ENCODE data around the gene CDK8.

CDK8 gene

DNA sequence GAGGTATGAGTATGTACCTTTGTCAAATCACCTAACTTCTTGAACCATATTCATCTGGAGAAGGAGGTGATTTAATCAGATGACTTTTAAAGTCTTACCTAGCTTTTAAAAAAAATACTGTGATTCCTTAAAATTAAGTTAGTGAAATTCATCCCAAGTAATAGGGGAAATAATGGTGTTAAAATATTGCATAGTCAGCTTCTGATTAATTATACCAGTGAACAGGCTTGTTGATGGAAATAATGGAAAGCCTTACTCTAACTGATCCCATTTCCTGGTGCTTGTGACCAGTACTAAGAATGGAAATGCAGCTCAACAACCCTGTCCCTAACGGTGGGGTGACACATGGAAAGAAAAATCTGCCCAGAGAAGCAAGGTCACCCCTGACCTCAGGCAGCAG is 130.7 kb downstream of the CDK8 start:
- DNase-seq (ENCODE audit: low read depth), result no peak

DNA sequence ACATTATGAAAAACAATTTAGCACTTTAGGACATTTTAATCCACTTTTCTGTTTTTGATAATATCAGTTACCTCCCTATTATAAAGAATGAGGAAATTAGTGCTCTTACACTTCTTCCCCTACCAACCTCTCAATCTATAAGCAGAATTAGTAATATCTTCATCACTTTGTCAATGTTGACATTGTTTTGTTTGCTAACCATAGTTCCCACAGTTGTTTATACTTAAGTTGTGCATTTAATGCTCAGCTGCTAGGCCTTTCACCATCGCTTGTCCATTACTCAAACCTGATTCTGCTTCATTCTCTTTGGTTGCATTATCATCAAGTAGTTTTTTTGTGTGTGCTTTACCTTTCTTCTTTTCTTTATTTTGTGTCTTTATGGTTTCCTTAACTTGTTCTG is 132.1 kb downstream of the CDK8 start:
- no peak for DNase-seq (ENCODE audit: low read depth)

DNA sequence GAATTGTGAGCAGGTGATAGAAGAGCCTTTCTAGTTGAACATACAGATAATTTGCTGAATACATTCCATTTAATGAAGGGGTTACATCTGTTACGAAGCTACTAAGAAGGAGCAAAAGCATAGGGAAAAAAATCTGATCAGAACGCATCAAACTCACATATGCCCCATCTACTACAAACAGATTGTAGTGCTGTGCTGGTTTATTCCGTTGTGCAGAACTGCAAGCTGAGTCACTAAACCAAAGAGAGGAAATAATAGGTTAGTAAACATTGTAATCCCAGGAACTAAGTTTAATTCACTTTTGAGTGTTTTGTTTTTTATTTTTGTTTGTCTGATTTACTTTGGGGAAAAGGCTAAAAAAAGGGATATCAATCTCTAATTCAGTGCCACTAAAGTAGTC is 136.3 kb downstream of the CDK8 start:
- no peak for DNase-seq (ENCODE audit: low read depth)

GRCh38 chr13:26400545-26400944 is 146.6 kb downstream of the CDK8 start:
- DNase-seq (ENCODE audit: low read depth), result no peak

DNA sequence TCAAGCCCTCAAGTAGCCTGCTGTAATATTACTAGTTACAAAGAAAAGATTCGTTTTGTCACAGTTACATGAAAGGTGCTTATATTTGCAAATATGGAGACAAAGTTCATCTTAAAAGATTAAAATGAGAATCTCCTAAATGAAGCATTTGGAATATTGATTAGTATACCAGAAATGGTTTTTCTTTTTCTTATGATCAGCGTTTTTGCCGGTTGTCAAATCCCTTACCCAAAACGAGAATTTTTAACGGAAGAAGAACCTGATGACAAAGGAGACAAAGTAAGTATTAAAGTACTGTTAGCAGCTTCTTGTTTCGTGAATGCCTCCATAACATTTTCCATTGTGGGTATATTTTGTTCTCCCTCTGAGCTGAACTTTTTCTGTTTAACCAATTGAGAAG is 147.1 kb downstream of the CDK8 start:
- no peak for DNase-seq (ENCODE audit: low read depth)

DNA sequence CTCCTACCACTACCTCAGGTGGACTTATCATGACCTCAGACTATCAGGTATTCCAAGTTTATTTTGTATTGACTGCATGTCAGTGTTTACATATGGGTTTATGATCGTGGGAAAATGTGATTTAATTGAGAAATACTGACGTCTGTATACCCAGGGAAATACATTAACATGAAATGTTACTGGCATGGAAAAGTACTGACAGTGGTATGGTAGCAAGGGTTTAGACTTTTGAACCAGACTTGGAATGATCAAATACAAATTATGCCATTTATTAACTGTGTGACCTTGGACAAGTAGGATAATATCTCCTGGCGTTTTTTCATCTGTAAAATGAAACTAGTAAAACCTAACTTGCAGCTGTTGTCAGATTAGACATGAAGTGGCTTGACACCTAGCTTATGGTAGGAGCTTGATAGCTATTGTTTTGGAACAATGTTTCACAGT is 147.7 kb downstream of the CDK8 start:
- no peak for DNase-seq (ENCODE audit: low read depth)

DNA sequence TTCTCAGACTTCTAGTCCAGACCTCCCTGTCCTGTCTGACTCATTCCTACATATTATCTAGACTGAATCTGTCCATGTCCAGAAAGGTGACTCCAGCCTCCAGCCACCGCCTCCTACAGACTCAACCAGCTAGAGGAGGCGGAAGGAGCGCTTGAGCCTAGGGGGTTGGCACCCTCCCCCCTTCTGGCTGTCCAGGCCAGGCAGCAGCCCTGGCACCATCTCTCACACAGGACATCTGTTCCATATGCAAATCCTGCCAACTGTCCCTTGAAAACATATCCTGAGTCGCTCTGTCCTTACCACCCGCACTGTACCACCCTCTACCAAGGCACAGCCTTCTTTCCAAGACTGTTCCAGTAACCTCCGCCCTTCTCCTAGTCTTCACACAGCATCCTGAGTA is 152.9 kb downstream of the CDK8 start:
- no peak for DNase-seq (ENCODE audit: low read depth)

DNA sequence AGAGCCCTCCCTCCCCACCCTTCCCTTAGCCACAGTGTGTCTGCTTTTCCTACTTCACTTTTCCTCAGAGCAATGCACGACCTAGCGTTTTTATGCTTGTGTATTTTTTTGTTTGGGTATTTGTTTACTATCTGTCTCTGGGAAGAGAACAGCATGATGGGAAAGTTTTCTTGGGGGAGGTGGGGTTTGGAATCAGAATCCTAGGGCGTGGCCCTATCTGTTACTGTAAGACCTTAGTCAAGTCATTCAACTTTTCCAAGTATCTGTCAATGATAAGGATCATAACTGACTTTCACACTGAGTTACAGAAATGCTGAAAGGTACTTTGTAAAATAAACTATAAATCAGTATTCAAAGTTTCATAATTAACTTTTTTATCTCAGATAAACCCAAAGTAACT is 157.3 kb downstream of the CDK8 start:
- DNase-seq (ENCODE audit: low read depth), result no peak

GRCh38 chr13:26412263-26412662 is 158.3 kb downstream of the CDK8 start:
- no peak for DNase-seq (ENCODE audit: low read depth)

- DNase-seq (ENCODE audit: low read depth), result no peak
Observed at GRCh38 chr13:26412936-26413716, 159.2 kb downstream of the CDK8 start.

GRCh38 chr13:26420282-26420960 is 166.5 kb downstream of the CDK8 start:
- no peak for DNase-seq (ENCODE audit: low read depth)

DNA sequence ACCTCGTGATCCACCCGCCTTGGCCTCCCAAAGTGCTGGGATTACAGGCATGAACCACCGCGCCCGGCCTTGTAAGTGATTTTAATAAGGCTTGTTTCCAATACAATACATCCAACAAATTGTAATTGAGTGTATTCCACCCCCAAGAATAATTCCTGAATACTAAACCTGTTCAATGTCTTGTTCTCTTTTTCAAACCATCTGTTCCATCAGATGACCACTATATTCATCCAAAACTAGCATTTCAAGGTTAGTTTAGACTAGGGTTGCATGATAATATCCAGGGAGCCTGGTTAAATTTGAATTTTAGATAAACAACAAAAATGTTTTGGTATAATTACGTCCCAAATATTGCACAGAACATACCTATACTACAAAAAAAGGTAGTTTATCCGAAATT is 168.1 kb downstream of the CDK8 start:
- no peak for DNase-seq (ENCODE audit: low read depth)

DNA sequence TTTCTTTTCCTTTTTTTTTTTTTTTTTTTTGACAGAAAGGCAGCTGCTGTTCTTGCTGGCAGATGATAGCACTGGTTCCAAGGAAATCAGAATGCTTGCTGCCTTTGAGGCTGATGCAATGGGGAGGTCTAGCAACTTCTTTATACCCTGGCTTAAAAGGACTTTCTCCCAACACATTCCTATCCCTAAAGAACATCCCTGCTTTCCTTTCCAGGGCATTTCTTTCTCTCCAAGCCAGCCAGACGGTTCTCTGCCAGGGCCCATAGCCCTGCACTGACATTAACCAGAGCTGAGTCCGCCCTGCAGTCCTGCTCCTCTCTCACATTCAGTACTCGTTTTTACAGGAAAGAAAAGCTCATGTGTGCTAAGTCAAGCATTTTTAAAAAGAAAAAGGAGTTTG is 169.7 kb downstream of the CDK8 start:
- no peak for DNase-seq (ENCODE audit: low read depth)

DNA sequence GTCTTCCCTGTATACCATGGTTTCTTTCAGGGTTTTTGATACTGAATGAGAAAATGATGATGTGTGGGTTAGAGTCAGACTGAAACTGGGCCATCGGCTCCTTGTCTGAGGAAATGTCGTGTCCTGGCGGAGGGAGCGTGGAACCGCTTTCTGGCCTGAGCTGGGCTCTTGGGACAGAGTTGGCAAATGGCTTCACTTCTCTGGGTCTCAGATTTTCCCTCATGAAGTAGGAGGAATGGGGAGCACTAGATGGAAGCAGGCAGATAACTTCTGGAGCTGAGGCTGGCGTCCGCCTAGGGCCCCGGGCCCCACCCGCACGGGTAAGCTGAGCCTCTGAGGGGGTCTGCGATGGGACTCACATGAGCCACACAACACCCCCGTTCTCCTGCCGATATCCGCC is 170.3 kb downstream of the CDK8 start:
- no peak for DNase-seq (ENCODE audit: low read depth)

- DNase-seq (ENCODE audit: low read depth), result no peak
Observed at GRCh38 chr13:26425443-26426358, 171.8 kb downstream of the CDK8 start.

DNA sequence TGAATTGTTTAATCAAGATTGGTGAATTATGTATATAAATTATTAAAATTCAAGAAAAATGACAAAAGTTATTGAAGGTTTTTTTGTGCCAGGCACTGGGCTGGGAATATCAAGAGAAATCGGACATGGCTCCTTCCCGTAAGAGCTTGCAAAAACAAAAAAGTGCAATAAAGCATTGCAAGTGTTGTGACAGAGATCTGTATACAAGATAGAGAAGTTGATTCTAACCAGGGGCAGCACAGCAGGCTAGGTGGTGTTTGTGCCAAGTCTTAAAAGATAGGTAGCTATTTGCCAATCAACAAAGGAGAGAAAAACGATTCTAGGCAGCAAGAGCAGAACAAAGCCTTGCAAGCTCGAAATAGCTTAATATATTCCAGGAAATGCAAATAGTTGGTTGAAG is 179.8 kb downstream of the CDK8 start:
- no peak for DNase-seq (ENCODE audit: low read depth)

- no peak for DNase-seq (ENCODE audit: low read depth)
Observed at GRCh38 chr13:26435171-26435570, 181.2 kb downstream of the CDK8 start.

- no peak for DNase-seq (ENCODE audit: low read depth)
Observed at GRCh38 chr13:26435646-26436045, 181.7 kb downstream of the CDK8 start.

- DNase-seq (ENCODE audit: low read depth), result no peak
Observed at GRCh38 chr13:26436914-26437313, 183.0 kb downstream of the CDK8 start.

GRCh38 chr13:26440111-26440510 is 186.2 kb downstream of the CDK8 start:
- no peak for DNase-seq (ENCODE audit: low read depth)

DNA sequence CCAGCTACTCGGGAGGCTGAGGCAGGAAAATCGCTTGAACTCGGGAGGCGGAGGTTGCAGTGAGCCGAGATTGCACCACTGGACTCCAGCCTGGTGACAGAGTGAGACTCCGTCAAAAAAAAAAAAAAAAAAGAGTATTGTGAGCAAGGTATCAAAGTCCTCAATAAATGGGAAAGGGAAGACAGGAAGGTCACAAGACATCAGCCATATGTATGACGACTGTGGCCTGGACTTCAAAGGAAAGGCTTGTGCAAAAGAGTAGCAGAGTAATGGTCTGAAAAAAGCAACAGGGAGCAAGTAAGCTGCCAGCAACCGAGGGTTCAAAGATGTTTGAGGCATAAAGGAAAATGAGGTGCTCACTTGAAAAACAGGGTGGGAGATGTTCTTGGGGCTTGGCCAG is 187.5 kb downstream of the CDK8 start:
- DNase-seq (ENCODE audit: low read depth), result no peak

- no peak for DNase-seq (ENCODE audit: low read depth)
Observed at GRCh38 chr13:26442541-26442940, 188.6 kb downstream of the CDK8 start.

- no peak for DNase-seq (ENCODE audit: low read depth)
Observed at GRCh38 chr13:26445092-26445491, 191.2 kb downstream of the CDK8 start.

Measured in HS-5 (cell line).